Esophagus muscularis mucosa (tissue), 4 donors: Measurements from ENCODE around the gene BAHCC1. TPM values are rescaled to one million over a fixed set of nuclear protein-coding genes. Genes with fewer than 3 reads are reported as not detected.

Source experiments
- DNase-seq: peaks from one replicate; pipeline ENCODE4 v3.0.0-alpha.2; 2017; ENCODE audit errors: extremely low spot score
- H3K27ac ChIP-seq, 4 donors: fragments of 200-600 bp; sonication (generic); replicated peaks in 1 of 4; 1 replicate in 3 of 4; 2 replicates in 1 of 4; pipeline ENCODE4 v1.5.1; 2016 to 2019; ENCODE audit warnings: mild to moderate bottlenecking in 1 of 4
- H3K27me3 ChIP-seq, 4 donors: fragments of 200-600 bp; sonication (generic); one replicate each; pipeline versions ENCODE4 v1.5.1 to v1.6.0; 2016 to 2019
- H3K36me3 ChIP-seq, 4 donors: fragments of 200-600 bp; sonication (generic); one replicate each; pipeline ENCODE4 v1.5.1; 2016 to 2019
- H3K4me1 ChIP-seq, 4 donors: fragments of 200-600 bp; sonication (generic); one replicate each; pipeline ENCODE4 v1.5.1; 2016 to 2019
- H3K4me3 ChIP-seq, 4 donors: fragments of 200-600 bp; sonication (generic); 1 replicate in 2 of 4; 2 replicates in 2 of 4; pipeline ENCODE4 v1.5.1; 2016 to 2019; ENCODE audit warnings: mild to moderate bottlenecking in 4 of 4, moderate library complexity in 1 of 4
- H3K9me3 ChIP-seq, 4 donors: fragments of 200-600 bp; sonication (generic); 1 replicate in 3 of 4; 2 replicates in 1 of 4; pipeline ENCODE4 v1.5.1; 2016 to 2019
- EP300 ChIP-seq: sonication (generic); formaldehyde crosslinking; IDR thresholded peaks from one replicate; pipeline ENCODE4 v1.6.1; 2017; ENCODE audit warnings: antibody characterized with exemption
- POLR2A ChIP-seq: fragments of 450-650 bp; IDR thresholded peaks from one replicate; pipeline ENCODE4 v1.6.1; 2017; ENCODE audit warnings: antibody characterized with exemption, moderate library complexity, mild to moderate bottlenecking, low read depth
- POLR2AphosphoS5 ChIP-seq, 2 donors: sonication (generic); formaldehyde crosslinking; IDR thresholded peaks; one replicate each; pipeline ENCODE4 v1.6.1; 2017; ENCODE audit warnings: antibody characterized with exemption in 2 of 2
- WGBS: methylation state at CpG from one replicate; pipeline ENCODE4 v1.1.5; 2018; 5-methylcytosine and 5-hydroxymethylcytosine counted together
- intact Hi-C: fragments of 100-400 bp; cut with DNase I; formaldehyde crosslinking; loops from one replicate; pipeline ENCODE4 v1.15.1; 2023
- total RNA-seq, 4 donors: library from RNA; depleted of rRNA; stranded (reverse); fragments of >200 nt; gene quantifications; one replicate each; pipeline versions ENCODE4 v1.1.0 to v1.2.1, GENCODE V29; 2016
- TF ChIP-seq, protein P1 (sequence below), 3 experiments: fragments of 200-600 bp in 2 of 3; fragments of 450-650 bp in 1 of 3; sonication (generic) in 2 of 3; IDR thresholded peaks; one replicate each; pipeline ENCODE4 v1.5.1; 2017 to 2019; ENCODE audit warnings: antibody characterized with exemption in 3 of 3, mild to moderate bottlenecking in 2 of 3, moderate library complexity in 1 of 3

The BAHCC1 gene
- total RNA-seq, 4 donors from 2014 or later = 15.9 to 38.1 (median 21.1) TPM

- peaks cover 54 to 91% (median 74%) of the 10 kb centered on the region in 4 donors for H3K4me1 ChIP-seq
- H3K27ac ChIP-seq = peak overlapping the region in 2 of 4 donors; percentile 30 to 95
- H3K4me3 ChIP-seq = no peak overlapping the region
- intact Hi-C loops = no loop called here
- no peaks in the 10 kb centered on the region for H3K9me3 ChIP-seq
- WGBS = 88% methylated on average over 36 of the region's 41 CpGs
- no peak for TF ChIP-seq POLR2AphosphoS5 (IDR thresholded peaks at IDR 0.05)
- TF ChIP-seq POLR2A = no peak
- TF ChIP-seq, protein P1, sequence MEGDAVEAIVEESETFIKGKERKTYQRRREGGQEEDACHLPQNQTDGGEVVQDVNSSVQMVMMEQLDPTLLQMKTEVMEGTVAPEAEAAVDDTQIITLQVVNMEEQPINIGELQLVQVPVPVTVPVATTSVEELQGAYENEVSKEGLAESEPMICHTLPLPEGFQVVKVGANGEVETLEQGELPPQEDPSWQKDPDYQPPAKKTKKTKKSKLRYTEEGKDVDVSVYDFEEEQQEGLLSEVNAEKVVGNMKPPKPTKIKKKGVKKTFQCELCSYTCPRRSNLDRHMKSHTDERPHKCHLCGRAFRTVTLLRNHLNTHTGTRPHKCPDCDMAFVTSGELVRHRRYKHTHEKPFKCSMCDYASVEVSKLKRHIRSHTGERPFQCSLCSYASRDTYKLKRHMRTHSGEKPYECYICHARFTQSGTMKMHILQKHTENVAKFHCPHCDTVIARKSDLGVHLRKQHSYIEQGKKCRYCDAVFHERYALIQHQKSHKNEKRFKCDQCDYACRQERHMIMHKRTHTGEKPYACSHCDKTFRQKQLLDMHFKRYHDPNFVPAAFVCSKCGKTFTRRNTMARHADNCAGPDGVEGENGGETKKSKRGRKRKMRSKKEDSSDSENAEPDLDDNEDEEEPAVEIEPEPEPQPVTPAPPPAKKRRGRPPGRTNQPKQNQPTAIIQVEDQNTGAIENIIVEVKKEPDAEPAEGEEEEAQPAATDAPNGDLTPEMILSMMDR (IDR thresholded peaks at IDR 0.05) = no peak
- TF ChIP-seq EP300 = no peak
- no peaks in the 10 kb centered on the region for H3K27me3 ChIP-seq
- DNase-seq = no peak
- H3K36me3 ChIP-seq = no peaks in the 10 kb centered on the region
These were observed 19.7 kb downstream of the BAHCC1 start for GRCh38 chr17:81414756-81415516.

DNA sequence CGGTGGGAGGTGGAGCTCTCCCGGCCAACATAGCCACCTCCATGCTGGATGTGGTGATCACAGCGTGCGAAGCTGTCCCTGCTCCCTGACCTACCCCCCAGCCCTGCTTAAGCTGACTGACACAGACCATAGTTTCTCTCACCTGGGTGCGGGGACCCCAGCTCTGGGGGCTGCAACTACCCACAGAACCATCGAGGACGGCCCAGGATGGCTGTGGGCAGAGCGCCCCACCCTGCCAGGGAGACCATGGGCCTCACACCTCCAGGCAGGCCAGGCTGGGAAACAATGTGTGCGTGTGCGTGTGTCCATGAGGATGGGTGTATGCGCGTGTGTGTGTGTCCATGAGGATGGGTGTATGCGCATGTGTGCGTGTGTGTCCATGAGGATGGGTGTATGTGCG is 20.4 kb downstream of the BAHCC1 start:
- intact Hi-C loops = no loop called here
- peak overlapping the region in 2 of 4 donors; percentile 30 to 95 for H3K27ac ChIP-seq
- H3K36me3 ChIP-seq = no peaks in the 10 kb centered on the region
- no peak overlapping the region for H3K4me3 ChIP-seq
- TF ChIP-seq, protein P1 (IDR thresholded peaks at IDR 0.05) = no peak
- no peak for TF ChIP-seq POLR2A
- no peak for TF ChIP-seq EP300
- TF ChIP-seq POLR2AphosphoS5 (IDR thresholded peaks at IDR 0.05) = no peak
- no peak for DNase-seq
- peaks cover 61 to 93% (median 79%) of the 10 kb centered on the region in 4 donors for H3K4me1 ChIP-seq
- WGBS = 93% methylated on average over 8 of the region's 15 CpGs
- no peaks in the 10 kb centered on the region for H3K9me3 ChIP-seq
- H3K27me3 ChIP-seq = no peaks in the 10 kb centered on the region

- peaks cover 69 to 93% (median 80%) of the 10 kb centered on the region in 4 donors for H3K4me1 ChIP-seq
- intact Hi-C loops = no loop called here
These were observed 21.4 kb downstream of the BAHCC1 start for GRCh38 chr17:81416612-81417011.

DNA sequence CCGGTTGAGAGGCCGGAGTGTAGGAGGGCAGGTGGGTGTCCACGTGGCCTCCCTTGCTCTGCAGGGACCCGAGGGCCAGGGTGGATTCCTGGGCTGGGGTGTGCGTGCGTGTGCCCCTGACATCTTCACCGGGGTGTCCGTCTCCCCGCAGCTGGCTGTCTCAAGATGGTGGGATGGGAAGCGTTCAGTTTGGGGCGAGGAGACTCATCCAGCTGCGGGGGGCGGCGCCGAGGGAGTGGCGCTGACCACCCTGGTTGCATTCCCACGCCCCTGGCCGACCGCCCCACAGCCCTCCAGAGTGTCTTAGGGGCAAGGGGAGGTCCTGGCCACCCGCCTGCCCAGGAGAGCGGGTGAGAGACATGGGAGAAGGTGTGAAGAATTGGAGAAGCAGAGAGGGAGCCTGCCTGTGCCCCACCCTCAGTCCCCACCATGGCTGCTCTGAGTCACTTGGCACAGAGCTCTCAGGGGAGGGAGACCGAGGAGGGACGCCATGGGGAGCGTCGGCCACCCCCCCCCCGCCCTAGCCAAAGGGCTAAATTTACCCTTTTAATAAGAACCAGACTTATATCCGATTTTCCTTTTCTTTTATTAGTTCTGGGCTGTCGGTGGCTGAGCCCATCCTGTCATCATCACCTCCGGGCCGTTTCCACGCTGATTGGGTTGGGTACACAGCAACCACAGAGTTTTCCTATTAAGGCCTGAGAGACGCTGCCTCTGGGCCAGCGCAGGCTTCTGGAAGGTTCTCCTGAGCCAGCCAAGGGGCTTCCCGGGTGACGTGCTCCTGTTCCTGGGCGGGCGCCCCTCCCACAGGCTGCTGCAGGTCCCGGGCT is 22.0 kb downstream of the BAHCC1 start:
- 44% methylated on average over 21 of the region's 38 CpGs for WGBS
- H3K27ac ChIP-seq = peak overlapping the region; percentile 86 to 99 (median 96)
- intact Hi-C loops = no loop called here
- H3K4me3 ChIP-seq = peak overlapping the region in 2 of 4 donors; percentile 1 to 12
- DNase-seq = no peak
- H3K27me3 ChIP-seq = no peaks in the 10 kb centered on the region
- no peaks in the 10 kb centered on the region for H3K9me3 ChIP-seq
- no peaks in the 10 kb centered on the region for H3K36me3 ChIP-seq
- H3K4me1 ChIP-seq = peaks cover 69 to 93% (median 80%) of the 10 kb centered on the region in 4 donors
- TF ChIP-seq POLR2AphosphoS5 (IDR thresholded peaks at IDR 0.05) = peak; percentile 56 to 74
- TF ChIP-seq EP300 = no peak
- no peak for TF ChIP-seq POLR2A
- TF ChIP-seq, protein P1 (IDR thresholded peaks at IDR 0.05) = no peak

More at GRCh38 chr17:81416612-81417011, 21.4 kb downstream of the BAHCC1 start:
- H3K4me3 ChIP-seq = no peak overlapping the region
- H3K36me3 ChIP-seq = no peaks in the 10 kb centered on the region
- DNase-seq = no peak
- TF ChIP-seq POLR2AphosphoS5 (IDR thresholded peaks at IDR 0.05) (no peak), EP300 (no peak), POLR2A (no peak)
- TF ChIP-seq, protein P1 (IDR thresholded peaks at IDR 0.05) = no peak
- peak overlapping the region; percentile 86 to 99 (median 96) for H3K27ac ChIP-seq
- no peaks in the 10 kb centered on the region for H3K9me3 ChIP-seq
- H3K27me3 ChIP-seq = no peaks in the 10 kb centered on the region
- WGBS = 64% methylated on average over 5 of the region's 10 CpGs
